GM19351 (cell line): ENCODE results near the gene METAP1.
"Not testable (repeated sequence)": the region's sequence is repeated elsewhere in the genome, so short reads cannot be mapped to it uniquely, and the experiment has no call there.

Experiments
- ATAC-seq: cut with Tn5 transposase; IDR thresholded peaks from one replicate; pipeline ENCODE4 v1.9.1; 2021; ENCODE audit warnings: mild to moderate bottlenecking, moderate library complexity; ENCODE audit not compliant: unreplicated experiment

The METAP1 gene

GRCh38 chr4:98995183-98996055 lies at the start of gene METAP1:
Gene METAP1, plus strand, starts transcription at chr4:98995721. Its CDS starts 33 bp downstream, at chr4:98995754.
- peak; percentile 88 for ATAC-seq

GRCh38 chr4:98946359-98946758 lies 49.2 kb upstream of the METAP1 start:
- no peak for ATAC-seq

GRCh38 chr4:98950925-98951324 lies 44.6 kb upstream of the METAP1 start:
- ATAC-seq: no peak

- ATAC-seq: no peak
Measured at GRCh38 chr4:98951710-98952109, 43.8 kb upstream of the METAP1 start.

- ATAC-seq: no peak
Measured at GRCh38 chr4:98955229-98955628, 40.3 kb upstream of the METAP1 start.

GRCh38 chr4:98958065-98958464 lies 37.5 kb upstream of the METAP1 start:
- no peak for ATAC-seq

- no peak for ATAC-seq
Measured at GRCh38 chr4:98959411-98959810, 36.1 kb upstream of the METAP1 start.

GRCh38 chr4:98961770-98962169 lies 33.8 kb upstream of the METAP1 start:
- no peak for ATAC-seq

- ATAC-seq: no peak
Measured at GRCh38 chr4:98963538-98964433, 31.7 kb upstream of the METAP1 start.

- ATAC-seq: no peak
Measured at GRCh38 chr4:98966926-98967325, 28.6 kb upstream of the METAP1 start.

- no peak for ATAC-seq
Measured at GRCh38 chr4:98967786-98968329, 27.7 kb upstream of the METAP1 start.

- ATAC-seq: no peak
Measured at GRCh38 chr4:98969878-98970785, 25.4 kb upstream of the METAP1 start.

GRCh38 chr4:98976716-98977115 lies 18.8 kb upstream of the METAP1 start:
- no peak for ATAC-seq

GRCh38 chr4:98977557-98977956 lies 18.0 kb upstream of the METAP1 start:
- ATAC-seq: no peak

GRCh38 chr4:98987720-98988119 lies 7.8 kb upstream of the METAP1 start:
- ATAC-seq: no peak

- not testable (repeated sequence) for ATAC-seq
Measured at GRCh38 chr4:98992835-98993234, 2.7 kb upstream of the METAP1 start.

- no peak for ATAC-seq
Measured at GRCh38 chr4:98993419-98994071, 2.0 kb upstream of the METAP1 start.

- no peak for ATAC-seq
Measured at GRCh38 chr4:98994474-98995182, 893 bp upstream of the METAP1 start.

GRCh38 chr4:98996056-98996764 lies 689 bp downstream of the METAP1 start:
- peak; percentile 17 for ATAC-seq
